NB4 (cell line): ENCODE results near the gene FSTL4.

Experiments
- CTCF ChIP-seq: IDR thresholded peaks from one replicate; pipeline ENCODE4 v1.5.1; 2012; ENCODE audit warnings: low read depth, low read length
- MYC ChIP-seq: IDR thresholded peaks from 2 replicates; pipeline ENCODE4 v1.6.1; 2011; ENCODE audit warnings: low read depth, low read length
- POLR2A ChIP-seq: IDR thresholded peaks from 2 replicates; pipeline ENCODE4 v1.6.1; 2011; ENCODE audit warnings: mild to moderate bottlenecking; ENCODE audit not compliant: insufficient read length; ENCODE audit errors: extremely low read depth
- TF ChIP-seq, protein P1 (sequence below): IDR thresholded peaks from 2 replicates; pipeline ENCODE4 v1.6.1; 2011; ENCODE audit warnings: low read depth, low read length

- TF ChIP-seq CTCF: no peak
- no peak for TF ChIP-seq MYC
- TF ChIP-seq POLR2A: no peak
- TF ChIP-seq, protein P1, sequence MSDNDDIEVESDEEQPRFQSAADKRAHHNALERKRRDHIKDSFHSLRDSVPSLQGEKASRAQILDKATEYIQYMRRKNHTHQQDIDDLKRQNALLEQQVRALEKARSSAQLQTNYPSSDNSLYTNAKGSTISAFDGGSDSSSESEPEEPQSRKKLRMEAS: no peak
Observed at GRCh38 chr5:133509742-133510079, 102.6 kb downstream of the FSTL4 start.
